ENCODE data around the gene PET100.

Gene PET100

GRCh38 chr19:7654401-7654800 lies 24.8 kb downstream of the PET100 start:
- DNase-seq: no peak

GRCh38 chr19:7655581-7655980 lies 26.0 kb downstream of the PET100 start:
- DNase-seq: no peak

DNA sequence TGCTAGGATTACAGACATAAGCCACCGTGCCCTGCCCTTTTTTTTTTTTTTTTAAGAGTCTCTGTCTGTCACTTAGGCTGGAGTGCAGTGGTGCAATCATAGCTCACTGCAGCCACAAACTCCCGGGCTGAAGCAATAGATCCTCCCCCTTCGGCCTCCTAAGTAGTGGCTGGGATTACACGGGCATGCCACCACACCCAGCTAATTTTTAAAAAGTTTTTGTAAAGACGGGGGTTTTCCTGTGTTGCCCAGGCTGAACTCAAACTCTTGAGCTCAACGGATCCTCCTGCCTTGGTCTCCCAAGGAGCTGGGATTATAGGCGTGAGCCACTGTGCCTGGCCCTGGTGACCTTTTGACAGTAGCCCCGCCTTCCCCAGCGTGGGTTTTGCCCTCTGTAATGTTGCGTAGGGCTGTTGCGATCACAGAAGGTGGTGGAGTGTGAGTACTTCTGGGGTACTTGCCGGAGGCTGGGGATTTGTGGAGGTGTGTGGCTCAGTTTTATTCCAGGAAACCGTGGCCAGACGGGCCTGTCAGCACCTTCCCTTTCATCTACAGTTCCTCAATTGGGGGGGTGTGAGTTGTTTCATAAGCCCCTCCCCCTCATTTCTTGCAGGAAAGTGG lies 27.6 kb downstream of the PET100 start:
- no peak for DNase-seq

GRCh38 chr19:7658219-7658686 lies 28.7 kb downstream of the PET100 start:
- no peak for DNase-seq

- DNase-seq: no peak
Measured at GRCh38 chr19:7661744-7662538, 32.3 kb downstream of the PET100 start.

DNA sequence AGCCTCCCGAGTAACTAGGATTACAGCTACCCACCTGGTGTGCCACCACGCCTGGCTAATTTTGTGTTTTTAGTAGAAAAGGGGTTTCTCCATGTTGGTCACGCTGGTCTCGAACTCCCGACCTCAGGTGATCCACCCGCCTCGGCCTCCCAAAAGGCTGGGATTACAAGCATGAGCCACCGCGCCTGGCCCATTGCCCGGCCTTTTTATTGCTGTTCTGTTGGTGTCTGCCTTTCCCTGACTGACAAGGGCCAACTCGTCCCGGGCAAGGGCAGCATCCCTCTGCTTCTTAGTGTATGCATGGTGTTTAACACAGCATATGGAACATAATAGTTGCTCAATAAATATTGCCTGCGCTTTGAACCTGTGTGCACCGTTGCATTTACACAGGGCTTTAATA lies 33.1 kb downstream of the PET100 start:
- no peak for DNase-seq

GRCh38 chr19:7663706-7664105 lies 34.1 kb downstream of the PET100 start:
- no peak for DNase-seq

GRCh38 chr19:7665076-7665475 lies 35.5 kb downstream of the PET100 start:
- no peak for DNase-seq

DNA sequence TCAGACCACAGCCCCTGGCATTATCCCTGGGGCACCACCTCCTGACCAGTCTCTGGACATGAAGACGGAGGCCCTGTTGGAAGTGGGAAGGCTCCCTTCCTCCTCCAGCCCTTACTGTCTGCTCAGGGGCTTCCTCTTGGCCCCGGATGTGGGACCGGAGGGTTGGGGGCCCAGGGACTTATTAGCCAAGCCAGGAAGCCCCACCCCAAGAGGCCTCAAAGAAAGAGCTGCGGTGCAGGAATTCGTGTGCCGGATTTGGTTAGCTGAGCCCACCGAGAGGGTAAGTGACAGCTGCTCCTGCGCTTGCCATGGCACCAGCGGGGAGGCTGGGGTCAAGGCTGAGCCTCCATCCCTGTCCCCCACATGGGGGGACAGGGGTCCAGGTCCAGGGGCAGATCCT lies 39.2 kb downstream of the PET100 start, which contains the start of gene RETN:
TSS of gene RETN (plus strand) at position 208 of the 400 bp plus-strand sequence. CDS start 278 bp downstream, outside the sequence.
- DNase-seq: no peak

DNA sequence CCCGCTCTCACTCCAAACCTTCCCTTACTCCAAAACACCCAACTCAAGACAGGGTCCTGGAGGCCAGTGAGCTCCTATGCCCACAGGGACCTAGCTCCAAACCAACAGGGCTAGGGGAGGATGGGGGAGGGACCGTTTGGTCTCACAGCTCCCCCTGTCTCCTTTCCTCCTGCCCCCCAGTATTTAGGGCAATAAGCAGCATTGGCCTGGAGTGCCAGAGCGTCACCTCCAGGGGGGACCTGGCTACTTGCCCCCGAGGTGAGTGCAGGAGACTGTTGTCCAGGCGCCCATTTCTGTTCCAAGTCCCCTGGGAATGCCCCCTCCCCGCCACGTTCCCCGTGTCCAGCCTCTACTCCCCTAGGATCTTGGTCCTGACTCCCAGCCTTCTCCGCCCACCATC lies 40.0 kb downstream of the PET100 start:
- DNase-seq: no peak

DNA sequence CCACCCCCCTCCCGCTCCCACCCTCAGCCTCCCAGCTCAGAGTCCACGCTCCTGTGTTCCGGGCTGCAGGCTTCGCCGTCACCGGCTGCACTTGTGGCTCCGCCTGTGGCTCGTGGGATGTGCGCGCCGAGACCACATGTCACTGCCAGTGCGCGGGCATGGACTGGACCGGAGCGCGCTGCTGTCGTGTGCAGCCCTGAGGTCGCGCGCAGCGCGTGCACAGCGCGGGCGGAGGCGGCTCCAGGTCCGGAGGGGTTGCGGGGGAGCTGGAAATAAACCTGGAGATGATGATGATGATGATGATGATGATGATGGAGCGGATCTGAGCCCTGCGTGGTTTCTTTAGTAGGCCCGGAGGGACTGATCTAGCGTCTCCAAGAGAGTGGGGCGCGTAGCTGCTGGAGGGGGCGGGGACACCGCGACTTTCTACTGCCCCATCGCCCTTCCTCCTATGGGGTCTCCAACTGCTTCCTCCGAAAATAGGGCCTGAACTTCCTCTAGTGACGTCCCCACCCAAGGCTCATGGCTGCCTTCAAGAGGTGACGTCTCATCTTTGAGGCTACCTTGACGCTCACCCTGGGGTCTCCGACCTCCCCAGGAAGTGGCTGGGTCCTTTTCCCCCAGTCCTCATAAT lies 40.7 kb downstream of the PET100 start:
- no peak for DNase-seq

DNA sequence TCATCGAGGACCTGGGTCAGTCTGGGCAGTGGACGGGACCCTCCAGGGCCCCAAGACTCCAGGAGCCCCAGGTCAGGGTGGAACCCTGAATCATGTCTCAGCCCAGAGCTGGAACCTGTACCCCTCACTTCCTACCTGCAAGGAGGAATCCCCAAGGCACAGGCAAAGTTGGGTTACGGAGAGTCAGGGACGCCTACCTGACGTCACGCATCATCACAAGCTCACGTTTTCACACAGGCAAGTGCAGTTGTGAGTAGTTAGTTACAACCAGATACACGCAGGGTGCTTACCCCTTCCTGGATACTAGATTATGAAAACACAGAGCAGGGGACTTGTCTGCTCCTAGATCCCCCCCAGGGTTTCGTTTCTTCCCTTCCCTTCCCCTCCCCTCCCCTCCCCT lies 41.2 kb downstream of the PET100 start:
- DNase-seq: no peak

DNA sequence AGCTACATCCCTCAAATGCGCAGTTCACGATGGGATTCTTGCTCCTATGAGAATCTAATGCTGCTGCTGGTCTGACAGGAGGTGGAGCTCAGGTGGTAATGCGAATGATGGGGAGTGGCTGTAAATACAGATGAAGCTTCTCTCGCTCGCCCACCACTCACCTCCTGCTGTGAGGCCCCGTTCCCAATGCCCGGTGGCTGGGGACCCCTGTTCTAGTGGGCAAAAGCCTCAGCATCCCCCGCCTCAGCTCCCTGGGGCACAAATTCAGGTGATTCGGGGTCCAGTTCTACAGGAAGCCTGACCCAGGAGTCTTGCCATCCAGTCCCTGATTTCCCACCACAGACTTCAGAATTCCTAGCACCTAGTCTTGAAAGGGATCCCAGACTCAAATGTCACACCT lies 42.9 kb downstream of the PET100 start:
- DNase-seq: no peak

DNA sequence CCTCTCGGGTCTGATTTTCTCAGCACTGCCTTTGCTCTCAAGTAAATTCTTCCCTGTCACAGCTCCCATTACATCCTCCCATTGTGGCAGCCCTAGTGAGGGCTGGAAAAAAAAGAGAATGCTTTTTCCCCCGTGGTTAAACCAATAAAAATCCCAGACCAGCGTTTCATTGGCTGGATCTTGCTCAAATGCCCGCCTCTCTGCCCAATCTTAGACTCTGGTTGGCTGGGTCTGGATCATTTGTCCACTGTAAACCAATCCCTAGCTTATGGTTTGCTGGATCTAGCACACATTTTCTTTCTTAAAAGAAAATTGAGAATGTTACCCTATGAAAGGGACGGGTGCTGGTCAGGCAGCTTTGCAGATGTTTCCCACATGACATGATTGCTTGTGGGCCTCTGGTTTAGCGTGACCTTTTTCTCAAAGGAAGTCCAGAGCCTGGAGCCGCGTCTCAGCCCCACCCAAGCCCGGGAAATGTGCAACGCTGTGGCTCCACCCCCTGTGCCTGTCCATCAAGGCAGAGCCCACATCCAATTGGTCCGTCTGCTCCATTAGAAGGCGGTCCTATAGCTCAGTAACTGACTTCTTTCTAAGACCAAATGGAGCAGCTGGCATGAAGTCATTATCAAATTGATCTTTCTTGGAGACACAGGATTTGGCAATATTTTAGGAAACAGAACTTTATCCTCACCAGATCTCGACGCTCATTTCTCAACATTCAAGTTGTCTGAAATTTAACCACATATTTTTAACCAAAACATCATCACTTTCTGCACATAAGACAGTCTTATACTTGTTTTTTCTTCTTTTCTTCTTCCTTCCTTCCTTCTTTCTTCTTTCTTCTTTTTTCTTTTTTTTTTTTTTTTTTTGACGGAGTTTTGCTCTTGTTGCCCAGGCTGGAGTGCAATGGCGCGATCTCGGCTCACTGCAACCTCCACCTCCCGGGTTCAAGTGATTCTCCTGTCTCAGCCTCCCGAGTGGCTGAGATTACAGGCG lies 44.7 kb downstream of the PET100 start:
- DNase-seq: peak; percentile 15

DNA sequence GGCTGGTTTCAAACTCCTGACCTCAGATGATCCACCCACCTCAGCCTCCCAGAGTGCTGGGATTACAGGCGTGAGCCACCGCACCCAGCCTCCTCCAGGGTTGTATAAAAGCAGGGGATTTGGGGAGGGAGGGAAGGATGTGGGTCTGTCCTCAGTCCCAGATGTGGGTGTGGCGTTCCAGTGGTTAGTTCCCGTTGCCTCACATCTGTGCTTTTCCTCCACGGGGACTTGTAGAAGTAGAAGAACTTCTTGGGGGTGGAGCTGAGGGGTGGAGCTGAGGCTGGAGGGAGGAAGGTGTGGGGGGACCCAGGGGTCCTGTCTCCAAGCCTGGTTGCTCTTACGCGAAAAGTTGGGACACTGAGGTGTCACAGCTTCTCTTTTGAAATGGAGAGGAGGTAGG lies 46.8 kb downstream of the PET100 start:
- DNase-seq: no peak

DNA sequence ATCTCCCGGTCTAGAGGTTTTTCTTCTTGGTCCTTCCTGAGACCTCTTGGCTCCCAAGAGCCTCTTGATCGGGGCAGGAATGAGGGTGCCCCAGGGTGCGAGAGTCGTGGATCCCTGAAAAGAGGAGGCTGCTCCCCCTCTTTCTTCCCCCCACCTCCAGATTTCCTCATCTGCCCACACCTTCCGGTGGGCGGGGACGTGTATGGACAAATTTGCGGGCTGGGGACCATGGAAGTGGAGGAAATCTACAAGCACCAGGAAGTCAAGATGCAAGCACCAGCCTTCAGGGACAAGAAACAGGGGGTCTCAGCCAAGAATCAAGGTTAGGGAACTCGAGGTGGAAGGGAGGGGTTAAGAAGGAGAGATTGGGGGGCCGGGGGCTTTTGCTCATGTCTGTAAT lies 47.3 kb downstream of the PET100 start, which contains the start of gene MCEMP1:
TSS of gene MCEMP1 (plus strand) at position 237 of the 400 bp plus-strand sequence. CDS start at position 268, 31 bp downstream.
- DNase-seq: no peak

DNA sequence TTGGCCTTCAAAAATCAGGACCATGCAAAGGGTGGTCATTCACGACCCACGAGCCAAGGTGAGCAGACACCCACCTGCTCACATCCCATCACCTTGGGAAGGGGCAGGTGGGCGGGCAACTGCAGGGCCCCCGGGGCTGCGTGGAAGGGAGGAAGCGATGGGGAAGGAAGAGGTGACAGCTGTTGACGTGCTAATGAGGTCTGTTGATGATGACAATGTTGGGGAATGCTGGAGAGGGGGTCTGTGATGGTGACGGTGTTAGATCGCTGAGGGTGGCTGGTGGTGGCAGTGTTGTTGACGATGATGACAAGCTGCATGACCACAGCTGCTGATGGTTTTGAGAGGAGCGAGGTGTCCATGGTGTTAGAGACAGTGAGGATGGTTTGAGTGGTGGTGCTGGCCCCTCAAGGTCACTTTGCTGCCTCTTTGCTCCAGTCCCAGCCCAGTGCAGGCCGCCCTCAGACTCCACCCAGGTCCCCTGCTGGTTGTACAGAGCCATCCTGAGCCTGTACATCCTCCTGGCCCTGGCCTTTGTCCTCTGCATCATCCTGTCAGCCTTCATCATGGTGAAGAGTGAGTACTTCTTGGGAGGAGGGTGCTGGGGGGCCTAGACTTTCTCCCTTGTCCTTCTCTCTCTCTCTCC lies 48.2 kb downstream of the PET100 start:
- DNase-seq: no peak

- DNase-seq: no peak
Measured at GRCh38 chr19:7678971-7679751, 49.6 kb downstream of the PET100 start.

DNA sequence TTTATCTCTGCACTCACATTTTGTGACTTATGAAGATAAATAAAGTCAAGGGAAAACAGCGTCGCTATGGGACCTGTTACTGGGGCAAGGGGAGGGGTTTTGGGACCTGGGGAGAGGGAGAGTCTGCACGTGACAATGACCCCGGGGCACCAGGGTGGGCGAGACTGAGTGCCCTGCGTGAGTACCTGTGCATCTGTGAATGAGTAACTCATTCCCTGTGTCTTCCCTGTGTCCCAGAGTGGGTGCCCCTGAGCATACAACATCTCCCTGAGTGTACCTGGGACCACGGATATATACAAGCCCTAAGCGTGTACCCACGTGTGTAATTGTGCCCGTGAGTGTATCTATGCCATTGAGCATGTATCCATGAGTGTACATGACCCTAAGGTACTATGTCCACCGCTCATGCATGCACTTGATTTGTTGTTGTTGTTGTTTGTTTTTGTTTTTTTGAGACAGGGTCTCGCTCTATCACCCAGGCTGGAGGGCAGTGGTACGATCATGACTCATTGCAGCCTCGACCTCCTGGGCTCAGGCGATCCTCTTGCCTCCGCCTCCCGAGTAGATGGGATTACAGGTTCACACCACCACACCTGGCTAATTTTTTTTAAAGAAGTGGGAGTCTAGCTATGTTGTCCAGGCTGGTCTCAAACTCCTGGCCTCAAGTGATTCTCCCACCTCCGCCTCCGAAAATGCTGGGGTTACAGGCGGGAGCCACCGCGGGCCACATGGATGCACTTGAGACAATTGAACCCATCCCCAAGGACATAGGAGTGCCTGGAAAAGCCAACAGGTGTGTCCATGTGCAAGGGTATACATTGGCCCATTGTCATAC lies 50.4 kb downstream of the PET100 start:
- DNase-seq: no peak

All from NCI-H510A treated with DMSO at 0.1 percent for 48 hours (cell line).